PC-3 (cell line): ENCODE data around the gene CYRIA.

Experiments used
- CTCF ChIP-seq: fragments of 300-600 bp; sonication (generic); conservative IDR thresholded peaks from 2 replicates; pipeline ENCODE4 v1.5.1; 2017; ENCODE audit warnings: antibody characterized with exemption, low read depth, mild to moderate bottlenecking, low read length
- EZH2 ChIP-seq: fragments of 300-600 bp; sonication (generic); IDR thresholded peaks from one replicate; pipeline ENCODE4 v1.6.1; 2017; ENCODE audit warnings: antibody characterized with exemption, mild to moderate bottlenecking, low read length; ENCODE audit not compliant: unreplicated experiment
- EZH2phosphoT487 ChIP-seq: fragments of 300-600 bp; sonication (generic); IDR thresholded peaks from 2 replicates; pipeline ENCODE4 v1.6.1; 2018; ENCODE audit warnings: mild to moderate bottlenecking, antibody characterized with exemption, low read length, borderline replicate concordance

- TF ChIP-seq CTCF (no peak), EZH2 (no peak), EZH2phosphoT487 (no peak)
These were observed 28.3 kb downstream of the CYRIA start for GRCh38 chr2:16637304-16637703.
